Uterus (tissue), 4 donors: Measurements from ENCODE around the gene VRK3. TPM values are rescaled to one million over a fixed set of nuclear protein-coding genes. Genes with fewer than 3 reads are reported as not detected.

Experiments used
- DNase-seq, 2 donors: peaks; one replicate each; pipeline ENCODE4 v3.0.0-alpha.2; 2019 to 2020
- H3K27ac ChIP-seq, 2 donors: fragments of 200-600 bp; sonication (generic); 1 replicate in 1 of 2; 2 replicates in 1 of 2; pipeline ENCODE4 v1.5.1; 2016 to 2018
- H3K27me3 ChIP-seq, 2 donors: fragments of 200-600 bp; sonication (generic); one replicate each; pipeline ENCODE4 v1.5.1; 2018 to 2019; ENCODE audit warnings: control low read depth in 1 of 2
- H3K36me3 ChIP-seq, 2 donors: fragments of 200-600 bp; sonication (generic); one replicate each; pipeline ENCODE4 v1.5.1; 2019; ENCODE audit warnings: control low read depth in 1 of 2
- H3K4me1 ChIP-seq, 2 donors: fragments of 200-600 bp; sonication (generic); one replicate each; pipeline ENCODE4 v1.5.1; 2018 to 2019; ENCODE audit warnings: control low read depth in 1 of 2
- H3K4me3 ChIP-seq, 2 donors: fragments of 200-600 bp; sonication (generic); 1 replicate in 1 of 2; 2 replicates in 1 of 2; pipeline ENCODE4 v1.5.1; 2018 to 2019; ENCODE audit warnings: mild to moderate bottlenecking in 1 of 2
- H3K9me3 ChIP-seq, 2 donors: fragments of 200-600 bp; sonication (generic); one replicate each; pipeline ENCODE4 v1.5.1; 2019; ENCODE audit warnings: control low read depth in 1 of 2
- POLR2A ChIP-seq, 2 donors: fragments of 450-650 bp; IDR thresholded peaks; one replicate each; pipeline ENCODE4 v1.6.1; 2016; ENCODE audit warnings: antibody characterized with exemption in 2 of 2, mild to moderate bottlenecking in 1 of 2, moderate library complexity in 1 of 2
- intact Hi-C: fragments of 100-400 bp; cut with DNase I; formaldehyde crosslinking; loops from one replicate; pipeline ENCODE4 v1.15.1; 2023; ENCODE audit warnings: low total_unique reads
- total RNA-seq, 4 donors: library from RNA; depleted of rRNA in 3 of 4; stranded (reverse); fragments of >200 nt in 3 of 4; gene quantifications; one replicate each; pipeline versions ENCODE4 v1.1.0 to v1.2.4, GENCODE V29; 2014 to 2023
- TF ChIP-seq, protein P1 (sequence below), 4 experiments: fragments of 200-600 bp in 2 of 4; fragments of 450-650 bp in 2 of 4; sonication (generic) in 2 of 4; IDR thresholded peaks; one replicate each; pipeline ENCODE4 v1.5.1; 2016 to 2019; ENCODE audit warnings: antibody characterized with exemption in 4 of 4, mild to moderate bottlenecking in 2 of 4, moderate library complexity in 1 of 4
- donor health status: DM: yes; HTN: yes; CAD: no.

VRK3 gene
- total RNA-seq, 4 donors from 2014 or later = 1.5 to 68.8 (median 37.1) TPM

DNA sequence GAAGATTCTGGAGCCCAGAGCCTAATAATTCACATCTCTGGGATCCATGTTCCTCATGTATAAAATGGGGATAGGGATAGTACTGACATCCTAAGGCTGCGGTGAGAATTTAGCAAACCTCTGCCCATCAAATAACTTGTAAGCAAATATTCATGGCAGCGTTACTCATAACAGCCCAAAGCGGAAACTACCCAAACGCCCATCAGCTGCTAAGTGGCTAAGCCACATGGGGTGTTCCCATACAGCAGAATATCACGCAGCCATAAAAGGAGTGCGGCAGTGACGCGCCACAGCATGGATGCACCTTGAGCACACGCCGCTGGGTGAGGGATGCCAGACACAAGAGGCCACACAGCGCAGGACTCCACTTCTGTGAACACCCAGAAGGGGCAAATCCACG, 19.7 kb downstream of the VRK3 start:
- intact Hi-C loops = no loop called here
- Histone ChIP-seq H3K36me3 (no peaks in the 10 kb centered on the region), H3K27ac (no peak overlapping the region), H3K9me3 (no peaks in the 10 kb centered on the region), H3K27me3 (no peaks in the 10 kb centered on the region), H3K4me3 (no peak overlapping the region), H3K4me1 (peaks cover 0 to 12% of the 10 kb centered on the region in 2 donors)
- TF ChIP-seq, protein P1, sequence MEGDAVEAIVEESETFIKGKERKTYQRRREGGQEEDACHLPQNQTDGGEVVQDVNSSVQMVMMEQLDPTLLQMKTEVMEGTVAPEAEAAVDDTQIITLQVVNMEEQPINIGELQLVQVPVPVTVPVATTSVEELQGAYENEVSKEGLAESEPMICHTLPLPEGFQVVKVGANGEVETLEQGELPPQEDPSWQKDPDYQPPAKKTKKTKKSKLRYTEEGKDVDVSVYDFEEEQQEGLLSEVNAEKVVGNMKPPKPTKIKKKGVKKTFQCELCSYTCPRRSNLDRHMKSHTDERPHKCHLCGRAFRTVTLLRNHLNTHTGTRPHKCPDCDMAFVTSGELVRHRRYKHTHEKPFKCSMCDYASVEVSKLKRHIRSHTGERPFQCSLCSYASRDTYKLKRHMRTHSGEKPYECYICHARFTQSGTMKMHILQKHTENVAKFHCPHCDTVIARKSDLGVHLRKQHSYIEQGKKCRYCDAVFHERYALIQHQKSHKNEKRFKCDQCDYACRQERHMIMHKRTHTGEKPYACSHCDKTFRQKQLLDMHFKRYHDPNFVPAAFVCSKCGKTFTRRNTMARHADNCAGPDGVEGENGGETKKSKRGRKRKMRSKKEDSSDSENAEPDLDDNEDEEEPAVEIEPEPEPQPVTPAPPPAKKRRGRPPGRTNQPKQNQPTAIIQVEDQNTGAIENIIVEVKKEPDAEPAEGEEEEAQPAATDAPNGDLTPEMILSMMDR (IDR thresholded peaks at IDR 0.05) = no peak
- TF ChIP-seq POLR2A (IDR thresholded peaks at IDR 0.05) = no peak
- DNase-seq = no peak

DNA sequence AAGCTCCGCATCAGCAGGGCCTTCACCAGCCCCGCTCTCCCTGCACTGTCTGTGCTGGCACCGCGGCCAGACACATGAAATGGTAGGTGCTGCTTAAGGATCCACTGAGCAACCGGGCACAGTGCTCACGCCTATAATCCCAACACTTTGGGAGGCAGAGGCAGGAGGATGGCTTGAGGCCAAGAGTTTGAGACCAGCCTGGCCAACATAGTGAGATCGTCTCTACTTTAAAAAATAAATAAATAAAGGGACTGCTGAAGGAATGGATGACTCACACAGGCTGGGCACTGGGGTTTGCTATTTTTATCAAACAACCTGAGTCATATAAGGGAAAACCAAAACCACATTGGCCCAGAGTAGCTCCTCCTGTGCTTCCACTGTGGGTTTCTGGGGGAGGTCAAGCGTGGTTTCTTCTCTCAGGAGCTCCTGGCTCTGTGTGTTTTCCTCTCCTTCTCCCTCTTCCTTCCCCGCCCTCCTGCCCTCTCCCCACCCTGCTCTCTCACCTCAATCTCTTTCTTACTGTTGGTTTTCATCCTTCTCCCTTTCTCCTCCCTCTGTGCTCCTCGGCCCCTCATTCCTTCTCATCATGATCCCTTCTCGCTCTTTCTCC, 21.3 kb downstream of the VRK3 start:
- H3K36me3 ChIP-seq = no peaks in the 10 kb centered on the region
- intact Hi-C loops = no loop called here
- TF ChIP-seq, protein P1 (IDR thresholded peaks at IDR 0.05) = no peak
- TF ChIP-seq POLR2A (IDR thresholded peaks at IDR 0.05) = no peak
- peaks cover 0 to 12% of the 10 kb centered on the region in 2 donors for H3K4me1 ChIP-seq
- H3K27me3 ChIP-seq = no peaks in the 10 kb centered on the region
- H3K9me3 ChIP-seq = no peaks in the 10 kb centered on the region
- DNase-seq = peak; percentile 56 to 77
- H3K4me3 ChIP-seq = no peak overlapping the region
- peak overlapping the region; percentile 77 to 93 for H3K27ac ChIP-seq

DNA sequence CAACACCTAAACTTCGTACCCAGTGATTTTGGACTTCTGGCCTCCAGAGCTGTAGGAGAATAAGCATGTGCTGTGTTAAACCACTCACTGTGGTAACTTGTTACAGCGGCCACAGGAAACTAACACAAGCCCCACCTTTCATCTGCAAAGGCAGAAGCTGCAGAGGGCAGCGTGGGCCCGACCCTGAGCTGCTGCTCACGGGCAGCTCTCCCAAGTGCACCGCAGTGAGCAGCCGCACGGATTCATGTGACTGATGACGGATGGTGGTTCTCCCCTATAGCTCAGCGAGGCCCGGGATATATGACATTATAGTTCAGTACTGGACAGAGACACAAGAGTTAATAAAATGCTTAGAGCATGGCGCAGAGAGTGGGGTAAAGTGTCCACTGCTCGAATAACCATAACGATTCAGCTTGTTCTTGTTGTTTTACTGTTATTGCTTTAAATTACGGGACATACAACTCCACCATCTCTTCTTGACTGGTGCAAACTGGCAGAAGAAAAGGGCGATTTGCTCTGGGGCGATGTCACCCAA, 21.9 kb downstream of the VRK3 start:
- no peak for DNase-seq
- Histone ChIP-seq H3K9me3 (no peaks in the 10 kb centered on the region), H3K4me3 (no peak overlapping the region), H3K36me3 (no peaks in the 10 kb centered on the region), H3K27ac (peak overlapping the region; percentile 77 to 93), H3K4me1 (peaks cover 0 to 12% of the 10 kb centered on the region in 2 donors), H3K27me3 (no peaks in the 10 kb centered on the region)
- intact Hi-C loops = no loop called here
- TF ChIP-seq, protein P1 (IDR thresholded peaks at IDR 0.05) = no peak
- TF ChIP-seq POLR2A (IDR thresholded peaks at IDR 0.05) = no peak

DNA sequence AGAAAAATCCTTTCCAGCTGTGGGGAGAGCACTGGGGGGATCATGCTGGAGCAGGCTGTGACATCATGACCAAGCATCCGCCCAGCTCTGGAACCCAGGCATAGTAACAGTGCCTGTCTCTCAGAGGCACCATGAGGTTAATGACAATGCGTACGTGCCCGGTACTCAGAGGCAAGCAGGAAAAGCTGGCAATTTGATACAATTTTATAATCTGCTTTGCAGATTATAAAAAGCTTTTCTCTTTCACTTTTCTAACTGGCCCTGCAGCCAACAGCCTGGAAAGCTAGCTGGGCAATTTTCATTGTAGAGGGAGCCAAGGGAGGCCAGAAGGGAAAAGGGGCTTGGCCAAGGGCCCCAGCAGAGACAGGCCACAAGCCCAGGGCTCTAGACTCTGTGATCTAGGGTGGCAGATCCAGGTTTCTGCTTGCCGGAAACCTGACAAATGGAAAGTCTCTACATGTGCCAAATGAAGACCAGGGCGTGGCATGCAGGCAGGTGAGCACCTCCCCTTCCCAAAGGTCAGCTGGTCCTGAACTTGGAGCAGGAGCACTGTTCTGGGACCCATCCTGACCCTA, 22.7 kb downstream of the VRK3 start:
- Histone ChIP-seq H3K4me3 (no peak overlapping the region), H3K4me1 (peaks cover 0 to 12% of the 10 kb centered on the region in 2 donors), H3K9me3 (no peaks in the 10 kb centered on the region), H3K27me3 (no peaks in the 10 kb centered on the region), H3K36me3 (no peaks in the 10 kb centered on the region), H3K27ac (peak overlapping the region in 1 of 2 donors; percentile 93)
- TF ChIP-seq, protein P1 (IDR thresholded peaks at IDR 0.05) = no peak
- TF ChIP-seq POLR2A (IDR thresholded peaks at IDR 0.05) = no peak
- intact Hi-C loops = no loop called here
- no peak for DNase-seq

- intact Hi-C loops = no loop called here
- DNase-seq = no peak
- no peak overlapping the region for H3K4me3 ChIP-seq
- no peak for TF ChIP-seq POLR2A (IDR thresholded peaks at IDR 0.05)
- TF ChIP-seq, protein P1 (IDR thresholded peaks at IDR 0.05) = no peak
- H3K4me1 ChIP-seq = peaks cover 0 to 12% of the 10 kb centered on the region in 2 donors
- H3K9me3 ChIP-seq = no peaks in the 10 kb centered on the region
- H3K36me3 ChIP-seq = no peaks in the 10 kb centered on the region
- no peaks in the 10 kb centered on the region for H3K27me3 ChIP-seq
- no peak overlapping the region for H3K27ac ChIP-seq
These were observed 23.4 kb downstream of the VRK3 start for GRCh38 chr19:50001775-50002174.
